ENCODE measurements around the gene ASXL2. TPM values are rescaled to one million over a fixed set of nuclear protein-coding genes. Genes with fewer than 3 reads are reported as not detected.
"Not testable (repeated sequence)": the region's sequence is repeated elsewhere in the genome, so short reads cannot be mapped to it uniquely, and the experiment has no call there.

Gene ASXL2
- total RNA-seq, 1 experiment from 2014 or later: 37.8 TPM

GRCh38 chr2:25917832-25918231 lies 39.5 kb upstream of the ASXL2 start:
- no peak for TF ChIP-seq TP53 (CRISPR knock-in tag; IDR thresholded peaks at IDR 0.05)
- TF ChIP-seq CREM (CRISPR knock-in tag; IDR thresholded peaks at IDR 0.05): no peak
- no peak for TF ChIP-seq SOX15 (CRISPR knock-in tag; IDR thresholded peaks at IDR 0.05)
- TF ChIP-seq TEAD1 (CRISPR knock-in tag; IDR thresholded peaks at IDR 0.05): no peak
- TF ChIP-seq ZNF423 (CRISPR knock-in tag; IDR thresholded peaks at IDR 0.05): no peak
- TF ChIP-seq NFYB (CRISPR knock-in tag; conservative IDR thresholded peaks at IDR 0.05; ENCODE audit: low read depth): no peak
- no peak for TF ChIP-seq HMGA2 (CRISPR knock-in tag; IDR thresholded peaks at IDR 0.05)
- TF ChIP-seq, protein P1, sequence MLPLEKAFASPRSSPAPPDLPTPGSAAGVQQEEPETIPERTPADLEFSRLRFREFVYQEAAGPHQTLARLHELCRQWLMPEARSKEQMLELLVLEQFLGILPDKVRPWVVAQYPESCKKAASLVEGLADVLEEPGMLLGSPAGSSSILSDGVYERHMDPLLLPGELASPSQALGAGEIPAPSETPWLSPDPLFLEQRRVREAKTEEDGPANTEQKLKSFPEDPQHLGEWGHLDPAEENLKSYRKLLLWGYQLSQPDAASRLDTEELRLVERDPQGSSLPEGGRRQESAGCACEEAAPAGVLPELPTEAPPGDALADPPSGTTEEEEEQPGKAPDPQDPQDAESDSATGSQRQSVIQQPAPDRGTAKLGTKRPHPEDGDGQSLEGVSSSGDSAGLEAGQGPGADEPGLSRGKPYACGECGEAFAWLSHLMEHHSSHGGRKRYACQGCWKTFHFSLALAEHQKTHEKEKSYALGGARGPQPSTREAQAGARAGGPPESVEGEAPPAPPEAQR (CRISPR knock-in tag; IDR thresholded peaks at IDR 0.05): no peak
- TF ChIP-seq SP1 (CRISPR knock-in tag; conservative IDR thresholded peaks at IDR 0.05): no peak
- TF ChIP-seq SMAD4 (CRISPR knock-in tag; IDR thresholded peaks at IDR 0.05): no peak
- TF ChIP-seq ESRRA (CRISPR knock-in tag; IDR thresholded peaks at IDR 0.05; ENCODE audit: borderline replicate concordance): no peak
- TF ChIP-seq, protein P2, sequence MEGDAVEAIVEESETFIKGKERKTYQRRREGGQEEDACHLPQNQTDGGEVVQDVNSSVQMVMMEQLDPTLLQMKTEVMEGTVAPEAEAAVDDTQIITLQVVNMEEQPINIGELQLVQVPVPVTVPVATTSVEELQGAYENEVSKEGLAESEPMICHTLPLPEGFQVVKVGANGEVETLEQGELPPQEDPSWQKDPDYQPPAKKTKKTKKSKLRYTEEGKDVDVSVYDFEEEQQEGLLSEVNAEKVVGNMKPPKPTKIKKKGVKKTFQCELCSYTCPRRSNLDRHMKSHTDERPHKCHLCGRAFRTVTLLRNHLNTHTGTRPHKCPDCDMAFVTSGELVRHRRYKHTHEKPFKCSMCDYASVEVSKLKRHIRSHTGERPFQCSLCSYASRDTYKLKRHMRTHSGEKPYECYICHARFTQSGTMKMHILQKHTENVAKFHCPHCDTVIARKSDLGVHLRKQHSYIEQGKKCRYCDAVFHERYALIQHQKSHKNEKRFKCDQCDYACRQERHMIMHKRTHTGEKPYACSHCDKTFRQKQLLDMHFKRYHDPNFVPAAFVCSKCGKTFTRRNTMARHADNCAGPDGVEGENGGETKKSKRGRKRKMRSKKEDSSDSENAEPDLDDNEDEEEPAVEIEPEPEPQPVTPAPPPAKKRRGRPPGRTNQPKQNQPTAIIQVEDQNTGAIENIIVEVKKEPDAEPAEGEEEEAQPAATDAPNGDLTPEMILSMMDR (IDR thresholded peaks at IDR 0.05): no peak
- TF ChIP-seq, protein P3, sequence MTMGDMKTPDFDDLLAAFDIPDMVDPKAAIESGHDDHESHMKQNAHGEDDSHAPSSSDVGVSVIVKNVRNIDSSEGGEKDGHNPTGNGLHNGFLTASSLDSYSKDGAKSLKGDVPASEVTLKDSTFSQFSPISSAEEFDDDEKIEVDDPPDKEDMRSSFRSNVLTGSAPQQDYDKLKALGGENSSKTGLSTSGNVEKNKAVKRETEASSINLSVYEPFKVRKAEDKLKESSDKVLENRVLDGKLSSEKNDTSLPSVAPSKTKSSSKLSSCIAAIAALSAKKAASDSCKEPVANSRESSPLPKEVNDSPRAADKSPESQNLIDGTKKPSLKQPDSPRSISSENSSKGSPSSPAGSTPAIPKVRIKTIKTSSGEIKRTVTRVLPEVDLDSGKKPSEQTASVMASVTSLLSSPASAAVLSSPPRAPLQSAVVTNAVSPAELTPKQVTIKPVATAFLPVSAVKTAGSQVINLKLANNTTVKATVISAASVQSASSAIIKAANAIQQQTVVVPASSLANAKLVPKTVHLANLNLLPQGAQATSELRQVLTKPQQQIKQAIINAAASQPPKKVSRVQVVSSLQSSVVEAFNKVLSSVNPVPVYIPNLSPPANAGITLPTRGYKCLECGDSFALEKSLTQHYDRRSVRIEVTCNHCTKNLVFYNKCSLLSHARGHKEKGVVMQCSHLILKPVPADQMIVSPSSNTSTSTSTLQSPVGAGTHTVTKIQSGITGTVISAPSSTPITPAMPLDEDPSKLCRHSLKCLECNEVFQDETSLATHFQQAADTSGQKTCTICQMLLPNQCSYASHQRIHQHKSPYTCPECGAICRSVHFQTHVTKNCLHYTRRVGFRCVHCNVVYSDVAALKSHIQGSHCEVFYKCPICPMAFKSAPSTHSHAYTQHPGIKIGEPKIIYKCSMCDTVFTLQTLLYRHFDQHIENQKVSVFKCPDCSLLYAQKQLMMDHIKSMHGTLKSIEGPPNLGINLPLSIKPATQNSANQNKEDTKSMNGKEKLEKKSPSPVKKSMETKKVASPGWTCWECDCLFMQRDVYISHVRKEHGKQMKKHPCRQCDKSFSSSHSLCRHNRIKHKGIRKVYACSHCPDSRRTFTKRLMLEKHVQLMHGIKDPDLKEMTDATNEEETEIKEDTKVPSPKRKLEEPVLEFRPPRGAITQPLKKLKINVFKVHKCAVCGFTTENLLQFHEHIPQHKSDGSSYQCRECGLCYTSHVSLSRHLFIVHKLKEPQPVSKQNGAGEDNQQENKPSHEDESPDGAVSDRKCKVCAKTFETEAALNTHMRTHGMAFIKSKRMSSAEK (CRISPR knock-in tag; IDR thresholded peaks at IDR 0.05; ENCODE audit: borderline replicate concordance): no peak
- ATAC-seq: no peak
- ChIA-PET CTCF (no interaction called here), POLR2A (no interaction called here)
- H3K4me1 Mint-ChIP-seq: peaks cover 14% of the 10 kb centered on the region
- H3K36me3 Mint-ChIP-seq: no peaks in the 10 kb centered on the region
- DNase-seq (ENCODE audit: low spot score): no peak
- no peak overlapping the region for H3K4me3 Mint-ChIP-seq
- H3K27me3 Mint-ChIP-seq (ENCODE audit: low read depth): no peaks in the 10 kb centered on the region
- no peaks in the 10 kb centered on the region for H3K9me3 Mint-ChIP-seq
- H3K27ac Mint-ChIP-seq: no peak overlapping the region

GRCh38 chr2:25917411-25917810 lies 39.1 kb upstream of the ASXL2 start:
- H3K27me3 Mint-ChIP-seq (ENCODE audit: low read depth); POLR2A ChIA-PET; CTCF ChIA-PET; DNase-seq (ENCODE audit: low spot score); H3K36me3 Mint-ChIP-seq; ATAC-seq; H3K27ac Mint-ChIP-seq; H3K9me3 Mint-ChIP-seq; H3K4me3 Mint-ChIP-seq: not testable (repeated sequence)
- peaks cover 19% of the 10 kb centered on the region for H3K4me1 Mint-ChIP-seq

GRCh38 chr2:25915944-25916772 lies 37.9 kb upstream of the ASXL2 start:
- ATAC-seq; POLR2A ChIA-PET; H3K4me3 Mint-ChIP-seq; H3K36me3 Mint-ChIP-seq; H3K9me3 Mint-ChIP-seq; H3K27me3 Mint-ChIP-seq (ENCODE audit: low read depth); DNase-seq (ENCODE audit: low spot score): not testable (repeated sequence)
- peaks cover 21% of the 10 kb centered on the region for H3K4me1 Mint-ChIP-seq
- peak; percentile 42; the same call in 1 of the 2 replicates for TF ChIP-seq NFYB (CRISPR knock-in tag; conservative IDR thresholded peaks at IDR 0.05; ENCODE audit: low read depth)
- CTCF ChIA-PET: interaction anchor here (0.6 to 1.3 kb wide), 2 partner anchors 19 to 638 kb away, joined by 3 to 5 read pairs; no protein-coding TSS in a partner anchor
- peak overlapping the region; percentile 89; the same call in 1 of the 2 replicates for H3K27ac Mint-ChIP-seq

GRCh38 chr2:25915411-25915810 lies 37.1 kb upstream of the ASXL2 start:
- ATAC-seq; H3K27ac Mint-ChIP-seq; DNase-seq (ENCODE audit: low spot score); POLR2A ChIA-PET; H3K27me3 Mint-ChIP-seq (ENCODE audit: low read depth); H3K36me3 Mint-ChIP-seq; H3K9me3 Mint-ChIP-seq; H3K4me3 Mint-ChIP-seq: not testable (repeated sequence)
- CTCF ChIA-PET: interaction anchor here (0.6 to 1.3 kb wide), 2 partner anchors 20 to 638 kb away, joined by 3 to 5 read pairs; no protein-coding TSS in a partner anchor
- peaks cover 21% of the 10 kb centered on the region for H3K4me1 Mint-ChIP-seq

All from WTC11 (cell line).